ENCODE measurements around the gene RNF223. TPM values are rescaled to one million over a fixed set of nuclear protein-coding genes. Genes with fewer than 3 reads are reported as not detected.
A peak's percentile ranks its signal among the peaks of the same experiment; 100 is the strongest.

The RNF223 gene
- total and polyA plus RNA-seq, 2 of the 8 experiments (the other 6 are each of a cell fraction or from before 2014, with no cell fraction given) = not detected

- Histone ChIP-seq H3K9ac (replicated peaks in 1 of 4; ENCODE audit: extremely low read depth in 1 of 4, low read depth in 3 of 4, low read length in 3 of 4) (no peak overlapping the region), H3K4me2 (ENCODE audit: insufficient read depth in 1 of 2, low read depth in 2 of 2, low read length in 2 of 2) (peak overlapping the region; percentile 42 to 98), H2BK12ac (ENCODE audit: low read depth, low read length) (0 out of 2 replicates have a peak overlapping the region, but pooled peaks have one; percentile 17), H3K27ac (ENCODE audit: low read depth, low read length) (no peak overlapping the region), H3K4me1 (replicated peaks in 1 of 4; ENCODE audit: control insufficient read depth in 3 of 4, insufficient read depth in 4 of 4, low read length in 3 of 4) (peaks cover 0 to 12% (median 6%) of the 10 kb centered on the region in 4 experiments; a peak in 5 of 7 replicates), H2BK120ac (replicated peaks; ENCODE audit: low read depth, low read length) (no peak overlapping the region), H3K23ac (ENCODE audit: insufficient read length) (no peak overlapping the region), H3K27me3 (replicated peaks in 1 of 4; ENCODE audit: control insufficient read depth in 3 of 4, extremely low read depth in 1 of 4, insufficient read depth in 3 of 4, low read length in 3 of 4) (peaks cover 9 to 45% (median 32%) of the 10 kb centered on the region in 4 experiments), H2AFZ (ENCODE audit: low read length) (no peak overlapping the region), H3K9me3 (ENCODE audit: insufficient read depth in 2 of 2, low read depth in 1 of 2, low read length in 1 of 2) (no peaks in the 10 kb centered on the region), H3K18ac (ENCODE audit: extremely low read depth, low read length) (no peak overlapping the region), H3K36me3 (ENCODE audit: control insufficient read depth in 2 of 4, insufficient read depth in 4 of 4, low read length in 3 of 4) (peaks cover 0 to 22% (median 8%) of the 10 kb centered on the region in 4 experiments; a peak in 5 of 8 replicates), H2BK15ac (ENCODE audit: low read length) (no peak overlapping the region), H4K20me1 (replicated peaks in 1 of 2; ENCODE audit: control insufficient read depth in 1 of 2, insufficient read depth in 2 of 2, low read length in 2 of 2) (peaks cover 0 to 19% of the 10 kb centered on the region in 2 experiments), H3K79me2 (ENCODE audit: control insufficient read depth in 1 of 2, insufficient read depth in 2 of 2, low read length in 2 of 2) (no peaks in the 10 kb centered on the region), H2BK5ac (ENCODE audit: low read depth, low read length) (no peak overlapping the region), H3K23me2 (ENCODE audit: low read depth, low read length) (peaks cover 7% of the 10 kb centered on the region; the same call in 1 of the 2 replicates), H3K79me1 (ENCODE audit: low read depth, low read length) (no peaks in the 10 kb centered on the region), H2AK5ac (ENCODE audit: low read depth, low read length) (no peak overlapping the region), H4K8ac (ENCODE audit: extremely low read depth, insufficient read depth, low read length) (peak overlapping the region; percentile 18; the same call in 1 of the 2 replicates), H2BK20ac (ENCODE audit: low read length) (no peak overlapping the region), H4K5ac (ENCODE audit: insufficient read length, low read depth, low read length) (no peak overlapping the region), H3K4ac (replicated peaks; ENCODE audit: insufficient read length, low read depth, low read length) (no peak overlapping the region), H3K14ac (ENCODE audit: insufficient read length) (no peak overlapping the region), H4K91ac (replicated peaks; ENCODE audit: insufficient read length, low read length) (no peak overlapping the region), H3K4me3 (ENCODE audit: extremely low read depth in 1 of 4, insufficient read depth in 2 of 4, low read depth in 3 of 4, low read length in 4 of 4) (peak overlapping the region; percentile 43 to 76 (median 48); a peak in 6 of 8 replicates), H3K56ac (replicated peaks; ENCODE audit: insufficient read length, low read depth, low read length) (no peak overlapping the region)
- POLR2A ChIA-PET (ENCODE audit: partially characterized antibody) = interaction anchor here (0.7 to 6.9 kb wide), 10 partner anchors 7 to 253 kb away, joined by 3 to 70 read pairs (median 4); no protein-coding TSS in a partner anchor
- FAIRE-seq (no peak), DNase-seq (ENCODE audit: low read depth in 1 of 2, low spot score in 2 of 2) (no peak)
- CTCF ChIA-PET (ENCODE audit: partially characterized antibody) = interaction anchor here (0.7 to 10.2 kb wide), 14 partner anchors 10 to 233 kb away, joined by 3 to 70 read pairs (median 6); partner anchors contain the start of gene ISG15
- WGBS, 2 experiments (ENCODE audit: extremely low coverage in 1 of 2, insufficient coverage in 1 of 2, insufficient read length in 1 of 2, insufficient replicate concordance in 2 of 2, low coverage in 1 of 2, low lambda C conversion rate in 2 of 2, missing lambda C conversion rate in 1 of 2) = 69% methylated on average over 14 of the region's 24 CpGs; no CpG with 5 or more reads in 1 of the 2 experiments
- TF ChIP-seq RNF2 (IDR thresholded peaks at IDR 0.05; ENCODE audit: borderline replicate concordance, low read depth, low read length, missing control alignments, poor library complexity, severe bottlenecking) (no peak), POLR2AphosphoS5 (IDR thresholded peaks at IDR 0.05; ENCODE audit: low read depth, low read length) (no peak), SUZ12 (IDR thresholded peaks at IDR 0.05; ENCODE audit: low read length) (no peak), GABPA (IDR thresholded peaks at IDR 0.05; ENCODE audit: borderline replicate concordance, insufficient read depth, low read length) (no peak), SIRT6 (IDR thresholded peaks at IDR 0.05; ENCODE audit: low read length) (no peak), SRF (IDR thresholded peaks at IDR 0.05; ENCODE audit: low read depth, low read length) (no peak), PHF8 (conservative IDR thresholded peaks at IDR 0.05; ENCODE audit: low read depth, low read length) (no peak), TCF12 (IDR thresholded peaks at IDR 0.05; ENCODE audit: low read depth, low read length) (no peak), CTBP2 (IDR thresholded peaks at IDR 0.05; ENCODE audit: borderline replicate concordance, insufficient read depth, insufficient read length, low read length) (no peak)
Measured at GRCh38 chr1:1058088-1058905, 15.8 kb downstream of the RNF223 start.

All from H1 (cell line).